ENCODE data around the gene DGKA.
"Not testable (repeated sequence)": the region's sequence is repeated elsewhere in the genome, so short reads cannot be mapped to it uniquely, and the experiment has no call there.

DGKA gene

DNA sequence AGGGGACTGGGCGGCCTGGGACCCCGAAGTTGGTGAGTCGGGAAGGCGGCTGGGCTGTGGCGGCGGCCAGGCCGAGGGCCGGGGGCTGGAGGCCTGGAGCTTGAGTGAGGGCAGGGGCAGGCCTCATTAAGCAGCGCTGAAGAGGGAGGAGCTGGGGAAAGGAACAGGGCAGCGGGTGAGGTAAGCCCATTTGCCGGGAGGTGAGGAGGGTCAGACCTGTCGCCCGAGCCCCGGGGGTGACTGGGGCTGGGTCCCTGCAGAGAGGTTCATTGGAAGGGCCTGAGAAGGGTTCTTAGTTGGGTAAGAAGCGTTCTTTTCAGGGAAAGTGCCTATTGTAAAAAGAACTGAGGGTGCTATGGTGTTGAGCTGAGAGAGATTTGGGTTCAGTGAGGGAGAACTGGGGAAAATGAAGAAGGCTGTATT lies 43.4 kb downstream of the DGKA start:
- H3K9ac ChIP-seq: peak overlapping the region; percentile 94
- peaks cover 68% of the 10 kb centered on the region for H3K4me1 ChIP-seq
- peak overlapping the region; percentile 90 for H3K4me2 ChIP-seq
- H3K27me3 ChIP-seq: no peaks in the 10 kb centered on the region
- H3K9me3 ChIP-seq: no peaks in the 10 kb centered on the region
- peak overlapping the region; percentile 98 for H3K4me3 ChIP-seq
- peaks cover 36% of the 10 kb centered on the region for H3K36me3 ChIP-seq
- H3K27ac ChIP-seq: peak overlapping the region; percentile 84
- no peak for TF ChIP-seq Cebpa-rat (IDR thresholded peaks at IDR 0.05)
- peaks cover 6% of the 10 kb centered on the region; the same call in 1 of the 2 replicates for H4K20me1 ChIP-seq

- Histone ChIP-seq H3K27ac (peak overlapping the region; percentile 63; the same call in 1 of the 2 replicates), H3K27me3 (no peaks in the 10 kb centered on the region), H3K9me3 (no peaks in the 10 kb centered on the region), H3K36me3 (peaks cover 35% of the 10 kb centered on the region), H3K4me2 (peak overlapping the region; percentile 90), H3K4me3 (no peak overlapping the region), H3K9ac (no peak overlapping the region), H4K20me1 (peaks cover 27% of the 10 kb centered on the region), H3K4me1 (peaks cover 66% of the 10 kb centered on the region)
- TF ChIP-seq Cebpa-rat (IDR thresholded peaks at IDR 0.05): no peak
Measured at GRCh38 chr12:55978393-55978792, 47.4 kb downstream of the DGKA start.

DNA sequence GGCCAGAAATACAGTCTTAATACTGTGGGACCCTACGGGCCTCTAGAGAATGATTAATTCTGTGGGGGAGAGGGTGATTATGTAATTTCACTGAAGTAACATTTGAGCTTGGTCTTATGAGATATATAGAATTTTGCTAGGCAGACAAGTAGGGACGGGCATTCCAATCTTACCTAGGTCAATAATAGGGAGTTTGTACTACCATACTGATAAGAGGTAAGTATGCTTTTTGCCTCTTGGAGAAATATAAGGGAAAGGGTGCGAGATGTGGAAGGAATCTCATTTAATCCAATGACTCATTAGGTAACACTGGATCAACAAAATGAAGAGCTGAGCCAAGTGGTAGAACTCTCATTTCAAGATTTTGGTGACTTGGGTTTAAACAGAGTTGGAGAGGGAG lies 48.1 kb downstream of the DGKA start:
- Histone ChIP-seq H3K9ac (no peak overlapping the region), H3K27me3 (no peaks in the 10 kb centered on the region), H3K4me3 (no peak overlapping the region), H3K4me2 (no peak overlapping the region), H3K36me3 (peaks cover 35% of the 10 kb centered on the region), H3K27ac (no peak overlapping the region), H3K4me1 (peaks cover 73% of the 10 kb centered on the region), H3K9me3 (no peaks in the 10 kb centered on the region), H4K20me1 (peaks cover 27% of the 10 kb centered on the region)
- no peak for TF ChIP-seq Cebpa-rat (IDR thresholded peaks at IDR 0.05)

DNA sequence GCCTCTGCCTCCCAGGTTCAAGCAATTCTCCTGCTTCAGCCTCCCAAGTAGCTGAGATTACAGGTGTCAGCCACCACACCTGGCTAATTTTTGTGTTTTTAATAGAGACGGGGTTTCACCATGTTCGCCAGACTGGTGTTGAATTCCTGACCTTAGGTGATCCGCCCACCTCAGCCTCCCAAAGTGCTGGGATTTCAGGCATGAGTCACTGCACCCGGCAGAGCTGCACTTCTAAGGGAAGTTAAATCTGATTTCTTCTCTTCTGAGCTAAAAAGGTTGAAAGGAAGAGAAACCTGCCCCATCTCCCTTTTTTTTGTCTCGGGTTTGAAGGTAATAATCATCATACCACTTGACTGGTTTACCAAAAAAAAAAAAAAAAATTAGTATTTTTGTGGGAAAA lies 50.9 kb downstream of the DGKA start:
- Histone ChIP-seq H3K27ac (peak overlapping the region; percentile 33; the same call in 1 of the 2 replicates), H4K20me1 (peaks cover 27% of the 10 kb centered on the region), H3K4me2 (peak overlapping the region; percentile 65), H3K36me3 (peaks cover 58% of the 10 kb centered on the region), H3K4me1 (peaks cover 71% of the 10 kb centered on the region)
- H3K4me3 ChIP-seq, H3K9me3 ChIP-seq, H3K9ac ChIP-seq, H3K27me3 ChIP-seq: not testable (repeated sequence)

GRCh38 chr12:55982319-55982936 lies 51.5 kb downstream of the DGKA start:
- Histone ChIP-seq H3K4me1 (peaks cover 66% of the 10 kb centered on the region), H4K20me1 (peaks cover 27% of the 10 kb centered on the region), H3K9me3 (no peaks in the 10 kb centered on the region), H3K9ac (peak overlapping the region; percentile 23; the same call in 1 of the 2 replicates), H3K36me3 (peaks cover 64% of the 10 kb centered on the region), H3K27me3 (no peaks in the 10 kb centered on the region), H3K4me2 (peak overlapping the region; percentile 65), H3K27ac (peak overlapping the region; percentile 45; the same call in 1 of the 2 replicates), H3K4me3 (peak overlapping the region; percentile 38; the same call in 1 of the 2 replicates)
- no peak for TF ChIP-seq Cebpa-rat (IDR thresholded peaks at IDR 0.05)

DNA sequence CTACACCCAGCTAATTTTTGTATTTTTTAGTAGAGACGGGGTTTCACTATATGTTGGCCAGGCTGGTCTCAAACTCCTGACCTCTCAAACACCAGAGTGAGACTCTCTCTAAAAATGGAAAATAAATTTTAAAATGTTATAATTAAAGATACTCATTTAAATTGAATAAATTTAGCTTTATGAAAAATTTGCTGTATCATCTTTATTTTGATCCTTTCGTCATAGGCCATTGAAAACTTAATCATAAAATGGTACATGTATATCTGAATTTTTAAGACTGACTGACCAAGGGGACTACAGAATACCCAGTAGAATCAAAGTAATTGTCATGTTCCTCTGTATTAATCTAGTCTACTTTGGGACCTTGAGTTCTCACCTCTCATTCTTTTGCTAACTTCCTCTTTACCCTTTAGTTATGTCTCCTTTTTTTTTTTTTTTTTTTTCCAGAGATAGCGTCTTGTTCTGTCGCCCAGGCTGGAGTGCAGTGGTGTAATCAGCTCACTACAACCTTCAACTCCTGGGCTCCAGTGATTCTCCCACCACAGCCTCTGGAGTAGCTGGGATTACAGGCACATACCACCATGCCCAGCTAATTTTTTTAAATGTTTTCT lies 52.4 kb downstream of the DGKA start:
- peaks cover 57% of the 10 kb centered on the region for H3K4me1 ChIP-seq
- no peaks in the 10 kb centered on the region for H3K9me3 ChIP-seq
- peak overlapping the region; percentile 38; the same call in 1 of the 2 replicates for H3K4me3 ChIP-seq
- peak overlapping the region; percentile 23; the same call in 1 of the 2 replicates for H3K9ac ChIP-seq
- no peak for TF ChIP-seq Cebpa-rat (IDR thresholded peaks at IDR 0.05)
- no peaks in the 10 kb centered on the region for H3K27me3 ChIP-seq
- peaks cover 27% of the 10 kb centered on the region for H4K20me1 ChIP-seq
- H3K36me3 ChIP-seq: peaks cover 73% of the 10 kb centered on the region
- peak overlapping the region; percentile 57 for H3K27ac ChIP-seq
- peak overlapping the region; percentile 65 for H3K4me2 ChIP-seq

DNA sequence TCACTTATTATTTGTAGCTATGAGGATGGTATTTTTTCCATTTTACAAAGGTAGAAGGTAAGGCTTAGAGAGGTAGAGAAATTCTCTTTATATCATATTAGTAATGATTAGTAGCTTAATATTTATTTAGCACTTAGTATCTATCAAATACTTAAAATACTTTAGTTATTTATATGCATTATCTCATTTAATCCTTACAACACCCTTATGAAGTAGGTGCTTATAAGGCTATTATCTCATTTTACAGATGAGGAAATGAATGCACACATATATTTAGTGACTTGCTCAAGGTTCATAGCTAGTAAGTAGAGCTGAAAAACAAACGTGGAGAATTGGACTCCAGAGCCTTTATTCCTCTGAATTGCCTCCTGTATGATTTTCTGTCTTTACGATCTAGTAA lies 53.9 kb downstream of the DGKA start:
- no peaks in the 10 kb centered on the region for H3K27me3 ChIP-seq
- H3K36me3 ChIP-seq: peaks cover 74% of the 10 kb centered on the region

GRCh38 chr12:55985341-55985740 lies 54.4 kb downstream of the DGKA start:
- no peak for TF ChIP-seq Cebpa-rat (IDR thresholded peaks at IDR 0.05)
- Histone ChIP-seq H3K9me3 (no peaks in the 10 kb centered on the region), H3K4me1 (peaks cover 49% of the 10 kb centered on the region), H3K36me3 (peaks cover 74% of the 10 kb centered on the region), H3K27me3 (no peaks in the 10 kb centered on the region), H3K4me3 (no peak overlapping the region), H3K27ac (no peak overlapping the region), H4K20me1 (peaks cover 20% of the 10 kb centered on the region), H3K9ac (no peak overlapping the region), H3K4me2 (0 out of 2 replicates have a peak overlapping the region, but pooled peaks have one; percentile 2)

More for the DNA sequence above, 53.9 kb downstream of the DGKA start:
- H4K20me1 ChIP-seq: peaks cover 20% of the 10 kb centered on the region
- no peak overlapping the region for H3K27ac ChIP-seq
- no peak overlapping the region for H3K4me3 ChIP-seq
- H3K9me3 ChIP-seq: no peaks in the 10 kb centered on the region
- no peak for TF ChIP-seq Cebpa-rat (IDR thresholded peaks at IDR 0.05)
- H3K4me1 ChIP-seq: peaks cover 49% of the 10 kb centered on the region
- no peak overlapping the region for H3K9ac ChIP-seq
- H3K4me2 ChIP-seq: peak overlapping the region; percentile 65; the same call in 1 of the 2 replicates

DNA sequence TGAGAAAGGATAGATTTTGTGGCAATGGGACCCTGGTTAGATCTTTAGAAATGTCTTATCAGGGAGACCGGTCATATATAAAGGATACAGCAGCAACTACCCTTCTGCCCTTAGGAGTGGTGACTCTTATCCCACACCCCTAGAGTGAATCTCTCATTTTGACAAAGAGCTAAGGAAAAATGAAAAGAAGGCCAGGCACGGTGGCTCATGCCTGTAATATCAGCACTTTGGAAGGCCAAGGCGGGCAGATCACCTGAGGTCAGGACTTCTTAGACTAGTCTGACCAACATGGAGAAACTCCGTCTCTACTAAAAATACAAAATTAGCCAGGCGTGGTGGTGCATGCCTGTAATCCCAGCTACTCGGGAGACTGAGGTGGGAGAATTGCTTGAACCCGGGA lies 55.0 kb downstream of the DGKA start:
- H3K27ac ChIP-seq, H3K9ac ChIP-seq, H3K4me2 ChIP-seq, H3K4me3 ChIP-seq, H3K27me3 ChIP-seq, H3K9me3 ChIP-seq: not testable (repeated sequence)
- peaks cover 74% of the 10 kb centered on the region for H3K36me3 ChIP-seq
- H4K20me1 ChIP-seq: peaks cover 20% of the 10 kb centered on the region
- H3K4me1 ChIP-seq: peaks cover 49% of the 10 kb centered on the region

DNA sequence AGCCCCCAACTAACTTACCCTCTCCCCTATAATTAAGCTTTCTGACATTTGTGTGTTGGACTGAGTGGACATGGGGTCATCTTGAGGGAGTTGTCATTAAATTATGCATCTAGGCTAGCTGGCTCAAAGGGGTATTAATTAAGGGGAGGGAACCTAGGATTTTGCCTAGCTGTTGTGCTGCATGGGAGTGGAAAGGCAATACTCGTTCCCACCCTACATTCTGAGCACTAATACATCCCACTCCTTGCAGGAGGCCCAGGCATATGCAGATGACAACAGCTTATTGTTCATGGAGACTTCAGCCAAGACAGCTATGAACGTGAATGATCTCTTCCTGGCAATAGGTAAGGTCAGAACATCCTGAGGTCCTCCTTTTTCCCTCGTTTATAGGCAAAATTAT lies 60.1 kb downstream of the DGKA start:
- Histone ChIP-seq H4K20me1 (no peaks in the 10 kb centered on the region), H3K9me3 (no peaks in the 10 kb centered on the region), H3K27me3 (no peaks in the 10 kb centered on the region), H3K27ac (no peak overlapping the region), H3K36me3 (peaks cover 94% of the 10 kb centered on the region), H3K4me3 (no peak overlapping the region), H3K9ac (no peak overlapping the region), H3K4me2 (no peak overlapping the region), H3K4me1 (no peaks in the 10 kb centered on the region)
- no peak for TF ChIP-seq Cebpa-rat (IDR thresholded peaks at IDR 0.05)

Measured in BLaER1 (cell line).